Ovary (tissue), 3 donors: ENCODE measurements around the gene EFNA5.

Source experiments
- CTCF ChIP-seq, 3 donors: fragments of 450-650 bp in 2 of 3; fragments of 200-600 bp in 1 of 3; IDR thresholded peaks; one replicate each; pipeline versions ENCODE4 v1.5.1 to v1.8.0; 2016 to 2022; ENCODE audit warnings: antibody characterized with exemption in 3 of 3, mild to moderate bottlenecking in 1 of 3
- EP300 ChIP-seq: sonication (generic); formaldehyde crosslinking; IDR thresholded peaks from one replicate; pipeline ENCODE4 v1.6.1; 2017; ENCODE audit warnings: antibody characterized with exemption
- donor health status: DM: no; HTN: no; CAD: no.

GRCh38 chr5:107582625-107583024 is 88.1 kb downstream of the EFNA5 start:
- TF ChIP-seq CTCF (IDR thresholded peaks at IDR 0.05) (no peak), EP300 (no peak)
